IMR-90 (cell line): ENCODE data around the gene HERC6. TPM values are rescaled to one million over a fixed set of nuclear protein-coding genes. Genes with fewer than 3 reads are reported as not detected.

ENCODE experiments used
- ATAC-seq: fragments of 200-7000 bp; cut with Tn5 transposase; 2 replicates; pipeline ENCODE4 v1.9.1; 2020; ENCODE audit warnings: low read depth, mild to moderate bottlenecking, moderate library complexity
- BruUV-seq: library from RNA; stranded (reverse); fragments of 400-500 nt; replicated peaks from 2 replicates; lab custom pipeline; 2021; lab: Mats Ljungman, UMichigan
- CTCF ChIA-PET: fragments of 300-600 bp; formaldehyde crosslinking; extraction: SDS; loops from one replicate; lab custom pipeline; 2021; ENCODE audit warnings: antibody characterized with exemption; lab: Yijun Ruan, JAX
- POLR2A ChIA-PET: fragments of 300-600 bp; sonication (Branson Sonifier 250); formaldehyde crosslinking; loops from one replicate; lab custom pipeline; 2022; ENCODE audit warnings: antibody characterized with exemption; ENCODE audit not compliant: unreplicated experiment; lab: Charles Lee
- DNase-seq: peaks from one replicate; pipeline ENCODE4 v3.0.0; 2013
- H2AFZ ChIP-seq: replicated peaks from 2 replicates; pipeline ENCODE3; 2013; ENCODE audit warnings: low read length, mild to moderate bottlenecking; ENCODE audit not compliant: poor library complexity
- H2AK5ac ChIP-seq: 2 replicates; pipeline ENCODE4 v1.6.1; 2013; ENCODE audit warnings: low read depth, low read length, inconsistent platforms
- H2AK9ac ChIP-seq: replicated peaks from 2 replicates; pipeline ENCODE3; 2013; ENCODE audit warnings: mild to moderate bottlenecking, low read depth, low read length, moderate library complexity; ENCODE audit not compliant: poor library complexity
- H2BK120ac ChIP-seq: 2 replicates; pipeline ENCODE4 v1.6.1; 2013; ENCODE audit warnings: low read depth, low read length, inconsistent platforms
- H2BK15ac ChIP-seq: 3 replicates; pipeline ENCODE4 v1.6.1; 2013; ENCODE audit warnings: low read depth, low read length, inconsistent platforms
- H2BK20ac ChIP-seq: 2 replicates; pipeline ENCODE4 v1.6.1; 2013; ENCODE audit warnings: low read depth, mild to moderate bottlenecking, inconsistent platforms, low read length, moderate library complexity
- H2BK5ac ChIP-seq: 2 replicates; pipeline ENCODE4 v1.6.1; 2013; ENCODE audit warnings: mild to moderate bottlenecking, low read depth, low read length, inconsistent platforms; ENCODE audit not compliant: poor library complexity, severe bottlenecking
- H3K14ac ChIP-seq: replicated peaks from 2 replicates; pipeline ENCODE4 v1.6.1; 2013; ENCODE audit warnings: low read depth, low read length, inconsistent platforms
- H3K18ac ChIP-seq: 2 replicates; pipeline ENCODE4 v1.6.1; 2013; ENCODE audit warnings: low read depth, low read length, control low read depth
- H3K23ac ChIP-seq: 2 replicates; pipeline ENCODE4 v1.6.1; 2013; ENCODE audit warnings: low read depth, low read length, inconsistent platforms
- H3K27ac ChIP-seq: 2 replicates; pipeline ENCODE4 v1.5.1; 2013; ENCODE audit warnings: mild to moderate bottlenecking, control low read depth, low read length; ENCODE audit not compliant: insufficient read depth
- H3K27me3 ChIP-seq: 2 replicates; pipeline ENCODE4 v1.6.1; 2013; ENCODE audit warnings: low read length; ENCODE audit not compliant: control insufficient read depth, insufficient read depth
- H3K36me3 ChIP-seq: 2 replicates; pipeline ENCODE4 v1.6.1; 2013; ENCODE audit warnings: low read length, mixed read lengths; ENCODE audit not compliant: control insufficient read depth, insufficient read depth
- H3K4ac ChIP-seq: 2 replicates; pipeline ENCODE4 v1.6.1; 2013; ENCODE audit warnings: low read depth, low read length, inconsistent platforms
- H3K4me1 ChIP-seq: 2 replicates; pipeline ENCODE4 v1.6.1; 2013; ENCODE audit warnings: low read length, mixed read lengths; ENCODE audit not compliant: control insufficient read depth, insufficient read depth
- H3K4me2 ChIP-seq: 2 replicates; pipeline ENCODE4 v1.6.1; 2013; ENCODE audit warnings: low read depth, mild to moderate bottlenecking, control low read depth, low read length, moderate library complexity
- H3K4me3 ChIP-seq: 2 replicates; pipeline ENCODE4 v1.5.1; 2013; ENCODE audit warnings: low read depth, mild to moderate bottlenecking, control low read depth, low read length, moderate library complexity; ENCODE audit not compliant: insufficient read depth
- H3K56ac ChIP-seq: 2 replicates; pipeline ENCODE4 v1.6.1; 2013; ENCODE audit warnings: low read length, inconsistent platforms; ENCODE audit not compliant: insufficient read depth; ENCODE audit errors: extremely low read depth
- H3K79me1 ChIP-seq, 2 experiments: 2 replicates each; pipeline ENCODE4 v1.6.1; 2013; ENCODE audit warnings: low read length in 2 of 2, inconsistent platforms in 1 of 2, low read depth in 1 of 2
- H3K9ac ChIP-seq: 2 replicates; pipeline ENCODE4 v1.6.1; 2013; ENCODE audit warnings: low read depth, low read length, control low read depth
- H3K9me1 ChIP-seq: 2 replicates; pipeline ENCODE4 v1.6.1; 2013; ENCODE audit warnings: low read length, inconsistent platforms; ENCODE audit not compliant: insufficient read depth
- H3K9me3 ChIP-seq: 2 replicates; pipeline ENCODE4 v1.6.1; 2013; ENCODE audit warnings: low read length; ENCODE audit not compliant: control insufficient read depth, insufficient read depth
- H4K20me1 ChIP-seq: 2 replicates; pipeline ENCODE4 v1.6.1; 2013; ENCODE audit warnings: low read length, inconsistent platforms; ENCODE audit not compliant: insufficient read depth
- H4K5ac ChIP-seq: 2 replicates; pipeline ENCODE4 v1.6.1; 2013; ENCODE audit warnings: mild to moderate bottlenecking, low read depth, low read length, control low read depth
- H4K8ac ChIP-seq, 2 experiments: 2 replicates each; pipeline ENCODE4 v1.6.1; 2013; ENCODE audit warnings: low read depth in 2 of 2, low read length in 2 of 2, control low read depth in 1 of 2, inconsistent platforms in 1 of 2
- H4K91ac ChIP-seq: 2 replicates; pipeline ENCODE4 v1.6.1; 2013; ENCODE audit warnings: low read depth, low read length, inconsistent platforms; ENCODE audit not compliant: insufficient read depth
- BHLHE40 ChIP-seq: fragments of 150-350 bp; IDR thresholded peaks from 2 replicates; pipeline ENCODE4 v1.6.1; 2016; ENCODE audit warnings: mild to moderate bottlenecking, low read depth, low read length
- CEBPB ChIP-seq: IDR thresholded peaks from 2 replicates; pipeline ENCODE4 v1.6.1; 2012; ENCODE audit warnings: low read depth, low read length, improper control_type of control experiment
- CHD1 ChIP-seq: IDR thresholded peaks from 2 replicates; pipeline ENCODE4 v1.6.1; 2012; ENCODE audit warnings: low read depth, low read length, improper control_type of control experiment
- CTCF ChIP-seq: conservative IDR thresholded peaks from 2 replicates; pipeline ENCODE4 v1.5.1; 2012; ENCODE audit warnings: mild to moderate bottlenecking, low read depth, low read length, improper control_type of control experiment
- ELK1 ChIP-seq: fragments of 150-350 bp; IDR thresholded peaks from 2 replicates; pipeline ENCODE4 v1.6.1; 2016; ENCODE audit warnings: low read depth, mild to moderate bottlenecking, low read length, moderate library complexity, borderline replicate concordance
- FOS ChIP-seq: fragments of 150-350 bp; IDR thresholded peaks from 2 replicates; pipeline ENCODE4 v1.6.1; 2016; ENCODE audit warnings: low read depth, low read length
- MAFK ChIP-seq: IDR thresholded peaks from 2 replicates; pipeline ENCODE4 v1.6.1; 2012; ENCODE audit warnings: low read depth, low read length, improper control_type of control experiment
- MAZ ChIP-seq: IDR thresholded peaks from 2 replicates; pipeline ENCODE4 v1.6.1; 2012; ENCODE audit warnings: low read depth, mild to moderate bottlenecking, low read length, improper control_type of control experiment, moderate library complexity, borderline replicate concordance
- MXI1 ChIP-seq: IDR thresholded peaks from 2 replicates; pipeline ENCODE4 v1.6.1; 2012; ENCODE audit warnings: low read depth, mild to moderate bottlenecking, low read length, moderate library complexity, borderline replicate concordance
- NFE2L2 ChIP-seq: fragments of 150-350 bp; IDR thresholded peaks from 2 replicates; pipeline ENCODE4 v1.6.1; 2016; ENCODE audit warnings: low read depth, mild to moderate bottlenecking, low read length
- POLR2A ChIP-seq: IDR thresholded peaks from 2 replicates; pipeline ENCODE4 v1.6.1; 2012; ENCODE audit warnings: mild to moderate bottlenecking, low read depth, low read length
- RAD21 ChIP-seq: IDR thresholded peaks from 2 replicates; pipeline ENCODE4 v1.6.1; 2012; ENCODE audit warnings: low read length, improper control_type of control experiment
- RCOR1 ChIP-seq: IDR thresholded peaks from 2 replicates; pipeline ENCODE4 v1.6.1; 2012; ENCODE audit warnings: mild to moderate bottlenecking, low read length, improper control_type of control experiment; ENCODE audit not compliant: insufficient replicate concordance
- RFX5 ChIP-seq: IDR thresholded peaks from 2 replicates; pipeline ENCODE4 v1.8.0; 2012; ENCODE audit warnings: low read depth, mild to moderate bottlenecking, low read length, moderate library complexity
- SMC3 ChIP-seq: fragments of 150-350 bp; IDR thresholded peaks from 2 replicates; pipeline ENCODE4 v1.6.1; 2016; ENCODE audit warnings: low read depth, mild to moderate bottlenecking, antibody characterized with exemption, low read length, moderate library complexity
- USF2 ChIP-seq: fragments of 150-350 bp; IDR thresholded peaks from 2 replicates; pipeline ENCODE4 v1.6.1; 2017; ENCODE audit warnings: mild to moderate bottlenecking, antibody characterized with exemption, low read length, low read depth
- WGBS, 2 experiments: methylation state at CpG; one replicate each; pipeline versions ENCODE4 v1.1.5 to v1.1.7; 2013; ENCODE audit warnings: missing lambda C conversion rate in 2 of 2; ENCODE audit not compliant: insufficient read length in 1 of 2; ENCODE audit errors: extremely low coverage in 2 of 2; 5-methylcytosine and 5-hydroxymethylcytosine counted together
- dilution Hi-C: fragments of 300-500 bp; cut with HindIII; formaldehyde crosslinking; loops from one replicate; pipeline ENCODE4 v1.14.3; 2018; ENCODE audit warnings: low sequenced_read_pairs; ENCODE audit not compliant: unreplicated experiment
- in situ Hi-C: fragments of 300-500 bp; cut with MboI; formaldehyde crosslinking; loops from 3 replicates; pipeline ENCODE4 v1.14.3; 2019; ENCODE audit warnings: low sequenced_read_pairs, inconsistent platforms, mixed read lengths
- intact Hi-C: fragments of 100-400 bp; cut with micrococcal nuclease; formaldehyde crosslinking; loops from 2 replicates; pipeline ENCODE4 v1.10.0; 2022
- polyA plus RNA-seq, 3 experiments: library from polyadenylated mRNA; depleted of rRNA; stranded (reverse); fragments of >200 nt; gene quantifications; 2 replicates each; pipeline ENCODE4 v1.2.3, GENCODE V29; 2012; ENCODE audit warnings: low replicate concordance in 1 of 3
- total RNA-seq: library from RNA; depleted of rRNA; stranded (reverse); fragments of >200 nt; gene quantifications from 2 replicates; pipeline ENCODE4 v1.2.3, GENCODE V29; 2012

Gene HERC6
- total and polyA plus RNA-seq, 2 of the 4 experiments (the other 2 are of a cell fraction): 0.53 to 1.6 TPM

- ChIA-PET POLR2A (no interaction called here), CTCF (no interaction called here)
- dilution Hi-C loops: no loop called here
- no peak overlapping the region for H2AK5ac ChIP-seq
- TF ChIP-seq MAFK (no peak), FOS (no peak), RAD21 (no peak), CEBPB (no peak), BHLHE40 (no peak), RFX5 (no peak), MAZ (no peak), CHD1 (no peak), MXI1 (no peak), RCOR1 (no peak), USF2 (no peak), NFE2L2 (no peak), CTCF (no peak), ELK1 (no peak), POLR2A (no peak), SMC3 (no peak)
- no peak overlapping the region for H3K18ac ChIP-seq
- no peak overlapping the region for H4K8ac ChIP-seq
- WGBS, 2 experiments: 92% methylated on average over 11 of the region's 16 CpGs; no CpG with 5 or more reads in 1 of the 2 experiments
- no peak overlapping the region for H2BK120ac ChIP-seq
- no peaks in the 10 kb centered on the region for H4K20me1 ChIP-seq
- H3K23ac ChIP-seq: no peak overlapping the region
- H2AFZ ChIP-seq: no peak overlapping the region
- H3K4me1 ChIP-seq: no peaks in the 10 kb centered on the region
- no peak overlapping the region for H4K5ac ChIP-seq
- no peak overlapping the region for H3K56ac ChIP-seq
- no TSS peak for BruUV-seq
- in situ Hi-C loops: no loop called here
- no peak overlapping the region for H2BK20ac ChIP-seq
- no peak overlapping the region for H3K4ac ChIP-seq
- no peaks in the 10 kb centered on the region; the same call in 1 of the 2 replicates for H3K27me3 ChIP-seq
- no peak overlapping the region for H2BK15ac ChIP-seq
- no peak overlapping the region for H3K4me3 ChIP-seq
- no peak overlapping the region for H4K91ac ChIP-seq
- H3K36me3 ChIP-seq: no peaks in the 10 kb centered on the region
- no peaks in the 10 kb centered on the region for H3K9me1 ChIP-seq
- no peak overlapping the region for H2BK5ac ChIP-seq
- H3K27ac ChIP-seq: no peak overlapping the region
- no peak for ATAC-seq
- no peak overlapping the region for H3K14ac ChIP-seq
- intact Hi-C loops: loop anchor here (10.0 kb wide), 1 partner anchor 126 kb away; no protein-coding TSS in a partner anchor
- no peak overlapping the region for H3K4me2 ChIP-seq
- no peak overlapping the region for H3K9ac ChIP-seq
- H3K9me3 ChIP-seq: peaks cover 2% of the 10 kb centered on the region; the same call in 1 of the 2 replicates
- H2AK9ac ChIP-seq: no peak overlapping the region
- no peaks in the 10 kb centered on the region for H3K79me1 ChIP-seq
- no peak for DNase-seq
Measured at GRCh38 chr4:88360791-88361190, 17.9 kb upstream of the HERC6 start.
